A673 (cell line): Measurements from ENCODE around the gene GCNT1. TPM values are rescaled to one million over a fixed set of nuclear protein-coding genes. Genes with fewer than 3 reads are reported as not detected.

Experiments used
- BruUV-seq: library from RNA; stranded (reverse); fragments of 400-500 nt; replicated peaks from 2 replicates; lab custom pipeline; 2021; lab: Mats Ljungman, UMichigan
- CTCF ChIA-PET: fragments of 300-600 bp; sonication (Branson Sonifier 250); formaldehyde crosslinking; loops from one replicate; lab custom pipeline; 2022; ENCODE audit warnings: antibody characterized with exemption; lab: Charles Lee
- POLR2A ChIA-PET: fragments of 300-600 bp; sonication (Branson Sonifier 250); formaldehyde crosslinking; loops from one replicate; lab custom pipeline; 2022; ENCODE audit warnings: antibody characterized with exemption; ENCODE audit not compliant: low non-redundant PET; lab: Charles Lee
- DNase-seq: peaks from one replicate; pipeline ENCODE4 v3.0.0-alpha.2; 2015; ENCODE audit warnings: low spot score
- H3K27ac ChIP-seq: fragments of 200-600 bp; sonication (generic); 2 replicates; pipeline ENCODE4 v1.5.1; 2016; ENCODE audit warnings: mixed run types, low read depth, mild to moderate bottlenecking, mixed read lengths, antibody characterized with exemption, low read length; ENCODE audit not compliant: poor library complexity, severe bottlenecking
- H3K27me3 ChIP-seq: fragments of 200-600 bp; sonication (generic); replicated peaks from 2 replicates; pipeline ENCODE4 v1.6.1; 2017; ENCODE audit warnings: mixed run types, low read depth, mild to moderate bottlenecking, mixed read lengths, antibody characterized with exemption, low read length; ENCODE audit not compliant: insufficient read depth, poor library complexity
- H3K36me3 ChIP-seq: fragments of 200-600 bp; sonication (generic); 2 replicates; pipeline ENCODE4 v1.6.1; 2016; ENCODE audit warnings: mixed run types, mild to moderate bottlenecking, mixed read lengths, antibody characterized with exemption, low read length; ENCODE audit not compliant: insufficient read depth, poor library complexity, severe bottlenecking
- H3K4me1 ChIP-seq: fragments of 200-600 bp; sonication (generic); 2 replicates; pipeline ENCODE4 v1.6.1; 2017; ENCODE audit warnings: mixed run types, mild to moderate bottlenecking, mixed read lengths, antibody characterized with exemption, low read length; ENCODE audit not compliant: insufficient read depth, poor library complexity, severe bottlenecking
- H3K4me3 ChIP-seq: fragments of 200-600 bp; sonication (generic); 2 replicates; pipeline ENCODE4 v1.5.1; 2016; ENCODE audit warnings: low read depth, mixed run types, mild to moderate bottlenecking, mixed read lengths, low read length; ENCODE audit not compliant: poor library complexity, severe bottlenecking
- H3K9me3 ChIP-seq: fragments of 200-600 bp; sonication (generic); 2 replicates; pipeline ENCODE4 v1.6.1; 2016; ENCODE audit warnings: mixed run types, low read depth, mild to moderate bottlenecking, mixed read lengths, antibody characterized with exemption, low read length; ENCODE audit not compliant: poor library complexity, severe bottlenecking
- EZH2 ChIP-seq: fragments of 200-600 bp; sonication (generic); IDR thresholded peaks from 2 replicates; pipeline ENCODE4 v1.6.1; 2017; ENCODE audit warnings: borderline replicate concordance, low read depth, mild to moderate bottlenecking, mixed read lengths, antibody characterized with exemption, low read length; ENCODE audit not compliant: poor library complexity, severe bottlenecking
- intact Hi-C: fragments of 100-400 bp; cut with micrococcal nuclease; formaldehyde crosslinking; loops from one replicate; pipeline ENCODE4 v1.10.0; 2022; ENCODE audit not compliant: unreplicated experiment
- total RNA-seq: library from RNA; stranded (reverse); gene quantifications from 2 replicates; pipeline ENCODE4 v1.2.3, GENCODE V29; 2021
- TF ChIP-seq, protein P1 (sequence below): fragments of 300-800, 200-600 bp; sonication (generic); conservative IDR thresholded peaks from 2 replicates; pipeline ENCODE4 v1.5.1; 2017; ENCODE audit warnings: low read depth, mild to moderate bottlenecking, antibody characterized with exemption, low read length, moderate library complexity, mixed read lengths

Gene GCNT1
- total RNA-seq, 1 experiment from 2014 or later = not detected

DNA sequence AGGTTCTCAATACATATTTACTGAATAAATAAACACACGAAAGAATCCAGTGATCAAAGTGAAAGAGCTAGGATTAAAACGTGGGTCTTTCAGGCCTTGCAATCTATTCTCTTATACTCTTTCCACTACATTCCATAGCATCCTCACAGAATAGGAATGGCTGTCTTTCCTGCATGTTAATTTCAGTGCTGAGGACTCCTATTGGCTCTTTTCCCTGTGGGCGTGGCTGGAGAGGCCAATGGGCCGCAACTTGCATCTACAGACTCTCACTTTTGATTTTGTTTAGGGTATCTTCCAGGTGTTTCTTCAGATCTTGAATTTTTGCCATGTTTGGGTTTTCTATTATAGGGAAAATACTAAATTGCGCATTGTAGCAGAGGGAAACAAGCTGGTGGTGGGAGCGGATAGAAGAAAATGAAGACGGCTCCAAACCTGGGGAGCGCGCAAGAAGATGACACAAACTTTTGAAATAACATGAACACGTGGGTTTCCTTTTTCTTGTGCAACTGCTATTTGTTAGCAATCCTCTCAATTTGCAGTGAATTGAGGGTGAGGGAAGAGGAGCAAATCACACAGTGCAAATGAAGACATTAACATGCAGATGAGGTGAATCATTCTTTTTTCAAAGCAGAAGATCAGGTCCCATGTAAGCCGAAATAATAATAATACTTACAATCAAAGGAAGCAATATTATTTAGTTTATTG lies 93.9 kb downstream of the GCNT1 start:
- BruUV-seq = no TSS peak
- intact Hi-C loops = no loop called here
- no peak for DNase-seq
- H3K27me3 ChIP-seq = peaks cover 12% of the 10 kb centered on the region
- no peak overlapping the region for H3K27ac ChIP-seq
- ChIA-PET POLR2A (no interaction called here), CTCF (no interaction called here)
- no peak overlapping the region for H3K4me3 ChIP-seq
- no peaks in the 10 kb centered on the region for H3K36me3 ChIP-seq
- no peaks in the 10 kb centered on the region for H3K9me3 ChIP-seq
- no peaks in the 10 kb centered on the region for H3K4me1 ChIP-seq
- TF ChIP-seq, protein P1, sequence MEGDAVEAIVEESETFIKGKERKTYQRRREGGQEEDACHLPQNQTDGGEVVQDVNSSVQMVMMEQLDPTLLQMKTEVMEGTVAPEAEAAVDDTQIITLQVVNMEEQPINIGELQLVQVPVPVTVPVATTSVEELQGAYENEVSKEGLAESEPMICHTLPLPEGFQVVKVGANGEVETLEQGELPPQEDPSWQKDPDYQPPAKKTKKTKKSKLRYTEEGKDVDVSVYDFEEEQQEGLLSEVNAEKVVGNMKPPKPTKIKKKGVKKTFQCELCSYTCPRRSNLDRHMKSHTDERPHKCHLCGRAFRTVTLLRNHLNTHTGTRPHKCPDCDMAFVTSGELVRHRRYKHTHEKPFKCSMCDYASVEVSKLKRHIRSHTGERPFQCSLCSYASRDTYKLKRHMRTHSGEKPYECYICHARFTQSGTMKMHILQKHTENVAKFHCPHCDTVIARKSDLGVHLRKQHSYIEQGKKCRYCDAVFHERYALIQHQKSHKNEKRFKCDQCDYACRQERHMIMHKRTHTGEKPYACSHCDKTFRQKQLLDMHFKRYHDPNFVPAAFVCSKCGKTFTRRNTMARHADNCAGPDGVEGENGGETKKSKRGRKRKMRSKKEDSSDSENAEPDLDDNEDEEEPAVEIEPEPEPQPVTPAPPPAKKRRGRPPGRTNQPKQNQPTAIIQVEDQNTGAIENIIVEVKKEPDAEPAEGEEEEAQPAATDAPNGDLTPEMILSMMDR = no peak
- no peak for TF ChIP-seq EZH2

DNA sequence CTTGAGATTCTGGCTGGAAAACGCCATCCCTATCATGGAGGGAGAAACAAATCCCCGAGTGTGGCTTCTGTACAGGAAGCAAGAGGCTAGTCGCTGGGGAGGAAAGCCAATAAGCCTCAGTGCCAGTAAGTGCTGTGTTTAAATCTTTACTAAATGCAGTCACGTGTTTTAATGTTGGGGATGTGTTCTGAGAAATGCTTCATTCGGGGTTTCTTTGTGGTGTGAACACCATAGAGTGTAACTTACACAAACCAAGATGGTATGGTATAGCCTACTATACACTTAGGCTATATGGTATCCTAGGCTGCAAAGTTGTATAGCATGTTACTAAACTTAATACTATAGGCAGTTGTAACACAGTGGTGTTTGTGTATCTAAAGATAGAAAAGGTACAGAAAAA lies 94.7 kb downstream of the GCNT1 start:
- DNase-seq = no peak
- Histone ChIP-seq H3K9me3 (no peaks in the 10 kb centered on the region), H3K27ac (no peak overlapping the region), H3K27me3 (peaks cover 12% of the 10 kb centered on the region), H3K4me3 (no peak overlapping the region), H3K4me1 (no peaks in the 10 kb centered on the region), H3K36me3 (no peaks in the 10 kb centered on the region)
- POLR2A ChIA-PET = no interaction called here
- TF ChIP-seq, protein P1 = no peak
- TF ChIP-seq EZH2 = no peak
- intact Hi-C loops = no loop called here
- CTCF ChIA-PET = no interaction called here
- no TSS peak for BruUV-seq

Other genes with a start within 250 kb of the GCNT1 start
- 19.8 and 22.1 TPM in 2 replicates for gene RFK, start 64.8 kb upstream of the GCNT1 start, total RNA-seq